A673 (cell line): ENCODE measurements around the gene PALD1.

Experiments used
- CTCF ChIP-seq: fragments of 300-800, 200-600 bp; sonication (generic); conservative IDR thresholded peaks from 2 replicates; pipeline ENCODE4 v1.5.1; 2017; ENCODE audit warnings: low read depth, mild to moderate bottlenecking, antibody characterized with exemption, low read length, moderate library complexity, mixed read lengths
- EZH2 ChIP-seq: fragments of 200-600 bp; sonication (generic); IDR thresholded peaks from 2 replicates; pipeline ENCODE4 v1.6.1; 2017; ENCODE audit warnings: borderline replicate concordance, low read depth, mild to moderate bottlenecking, mixed read lengths, antibody characterized with exemption, low read length; ENCODE audit not compliant: poor library complexity, severe bottlenecking

DNA sequence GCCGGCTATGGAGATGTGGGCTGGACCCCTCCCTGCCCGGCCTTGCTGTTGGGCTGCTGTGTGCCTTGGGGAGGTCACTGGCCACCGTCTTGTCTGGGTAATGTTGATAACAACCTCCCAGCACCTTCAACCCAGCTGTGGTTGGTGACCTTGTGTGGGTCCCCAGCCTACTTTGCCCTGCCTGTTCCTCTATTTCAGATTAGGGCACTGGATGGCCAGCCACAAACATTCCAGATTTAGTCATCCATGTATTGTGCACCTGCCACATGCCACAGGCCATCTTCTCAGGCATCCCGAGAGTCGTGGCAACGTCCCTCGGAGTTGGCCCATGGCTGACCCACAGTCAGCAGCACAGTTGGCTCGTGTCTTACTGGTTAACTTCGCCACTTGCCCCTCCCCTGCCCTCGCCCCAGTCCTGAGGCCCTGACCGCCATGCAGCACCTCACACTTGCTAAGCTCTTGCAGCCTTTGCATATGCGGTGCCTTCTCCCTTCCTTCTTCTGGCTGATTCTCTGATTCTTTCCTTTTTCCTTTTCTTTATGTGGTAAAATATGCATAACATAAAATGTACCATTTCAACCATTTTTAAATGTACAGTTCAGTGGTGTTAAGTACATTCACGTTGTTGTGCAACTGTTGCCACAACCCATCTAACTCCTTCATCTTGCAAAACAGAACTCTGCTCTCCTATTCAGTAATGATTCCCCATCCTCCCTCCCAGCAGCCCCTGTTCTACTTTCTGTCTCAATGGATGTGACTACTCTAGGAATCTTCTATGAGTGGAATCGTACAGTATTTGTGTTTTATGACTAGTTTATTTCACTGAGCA lies 63.4 kb downstream of the PALD1 start:
- TF ChIP-seq CTCF (no peak), EZH2 (no peak)
